GM12878 (cell line): ENCODE data around the gene DUSP22. TPM values are rescaled to one million over a fixed set of nuclear protein-coding genes. Genes with fewer than 3 reads are reported as not detected.

ENCODE experiments used
- ASH2L ChIP-seq: fragments of 300-600, 200-600 bp; sonication (generic); IDR thresholded peaks from 2 replicates; pipeline ENCODE4 v1.6.1; 2017; ENCODE audit warnings: low read depth, mild to moderate bottlenecking, borderline replicate concordance
- ATF7 ChIP-seq: fragments of 450-650 bp; IDR thresholded peaks from 2 replicates; pipeline ENCODE4 v1.6.1; 2016; ENCODE audit warnings: low read depth, mild to moderate bottlenecking
- BCL11A ChIP-seq: IDR thresholded peaks from 2 replicates; pipeline ENCODE4 v1.6.1; 2011; ENCODE audit warnings: low read depth, low read length
- CBFB ChIP-seq: IDR thresholded peaks from 2 replicates; pipeline ENCODE4 v1.6.1; 2016; ENCODE audit warnings: antibody characterized with exemption, low read depth
- CHD1 ChIP-seq: IDR thresholded peaks from 2 replicates; pipeline ENCODE4 v1.6.1; 2012; ENCODE audit warnings: low read depth, low read length, improper control_type of control experiment
- E2F4 ChIP-seq: IDR thresholded peaks from 2 replicates; pipeline ENCODE4 v1.6.1; 2012; ENCODE audit warnings: low read depth, low read length, improper control_type of control experiment
- E4F1 ChIP-seq: fragments of 450-650 bp; IDR thresholded peaks from 2 replicates; pipeline ENCODE4 v1.6.1; 2018; ENCODE audit warnings: borderline replicate concordance, mild to moderate bottlenecking; ENCODE audit not compliant: partially characterized antibody
- EP300 ChIP-seq, 2 experiments: fragments of 150-350 bp in 1 of 2; IDR thresholded peaks; 2 replicates each; pipeline ENCODE4 v1.6.1; 2011 to 2012; ENCODE audit warnings: low read depth in 2 of 2, low read length in 2 of 2, borderline replicate concordance in 1 of 2, improper control_type of control experiment in 1 of 2, inconsistent platforms in 1 of 2; ENCODE audit not compliant: control insufficient read depth in 1 of 2
- FOXM1 ChIP-seq: IDR thresholded peaks from 2 replicates; pipeline ENCODE4 v1.6.1; 2012; ENCODE audit warnings: low read depth, mild to moderate bottlenecking, inconsistent platforms, low read length, moderate library complexity
- GABPA ChIP-seq: IDR thresholded peaks from 2 replicates; pipeline ENCODE4 v1.6.1; 2014; ENCODE audit warnings: antibody characterized with exemption, low read depth, mild to moderate bottlenecking, inconsistent platforms
- HDAC2 ChIP-seq: fragments of 200-600 bp; sonication (generic); IDR thresholded peaks from 2 replicates; pipeline ENCODE4 v1.6.1; 2017
- HDGF ChIP-seq: fragments of 450-650 bp; IDR thresholded peaks from 2 replicates; pipeline ENCODE4 v1.6.1; 2016; ENCODE audit warnings: antibody characterized with exemption
- IKZF2 ChIP-seq, 2 experiments: fragments of 450-650 bp; IDR thresholded peaks; 2 replicates each; pipeline ENCODE4 v1.6.1; 2017; ENCODE audit warnings: mild to moderate bottlenecking in 2 of 2, moderate library complexity in 2 of 2
- JUNB ChIP-seq: IDR thresholded peaks from 2 replicates; pipeline ENCODE4 v1.6.1; 2016; ENCODE audit warnings: antibody characterized with exemption, mild to moderate bottlenecking
- MAX ChIP-seq: IDR thresholded peaks from 2 replicates; pipeline ENCODE4 v1.6.1; 2012; ENCODE audit warnings: low read depth, low read length, improper control_type of control experiment
- MYC ChIP-seq: IDR thresholded peaks from 2 replicates; pipeline ENCODE4 v1.6.1; 2011; ENCODE audit warnings: mild to moderate bottlenecking, low read length, moderate library complexity, inconsistent platforms; ENCODE audit not compliant: insufficient read depth, insufficient replicate concordance, insufficient read length, severe bottlenecking
- PAX5 ChIP-seq: IDR thresholded peaks from 2 replicates; pipeline ENCODE4 v1.6.1; 2011; ENCODE audit warnings: low read depth, low read length, borderline replicate concordance
- RCOR1 ChIP-seq: conservative IDR thresholded peaks from 2 replicates; pipeline ENCODE4 v1.6.1; 2012; ENCODE audit warnings: low read depth, low read length, improper control_type of control experiment
- SIN3A ChIP-seq: IDR thresholded peaks from 2 replicates; pipeline ENCODE4 v1.6.1; 2012; ENCODE audit warnings: low read depth, low read length, improper control_type of control experiment
- SMAD5 ChIP-seq: IDR thresholded peaks from 2 replicates; pipeline ENCODE4 v1.6.1; 2016; ENCODE audit warnings: antibody characterized with exemption, low read depth
- SUPT20H ChIP-seq: IDR thresholded peaks from 2 replicates; pipeline ENCODE4 v1.6.1; 2011; ENCODE audit warnings: low read depth, mild to moderate bottlenecking, low read length, moderate library complexity, borderline replicate concordance; ENCODE audit not compliant: control insufficient read depth
- YBX1 ChIP-seq: fragments of 450-650 bp; IDR thresholded peaks from 2 replicates; pipeline ENCODE4 v1.6.1; 2016; ENCODE audit warnings: antibody characterized with exemption
- ZBTB40 ChIP-seq: fragments of 450-650 bp; IDR thresholded peaks from 2 replicates; pipeline ENCODE4 v1.6.1; 2016; ENCODE audit warnings: mild to moderate bottlenecking, moderate library complexity, borderline replicate concordance
- ZNF207 ChIP-seq: fragments of 450-650 bp; IDR thresholded peaks from 2 replicates; pipeline ENCODE4 v1.6.1; 2014; ENCODE audit warnings: antibody characterized with exemption, mild to moderate bottlenecking, borderline replicate concordance
- polyA plus RNA-seq, 11 experiments: library from polyadenylated mRNA; depleted of rRNA in 4 of 11; unstranded in 6 of 11; stranded (reverse) in 5 of 11; fragments of >200 nt; fragmentation: Nextera tagmentation in 4 of 11; fragmentation: Illumina TruSeq in 1 of 11; extraction: Ambion mirVana in 4 of 11; extraction: Trizol in 1 of 11; gene quantifications; 1 replicate in 1 of 11; 2 replicates in 10 of 11; pipeline versions ENCODE4 v1.2.1 to v1.2.3, GENCODE V29; 2011 to 2016; ENCODE audit warnings: inconsistent platforms in 2 of 11, missing spikeins in 2 of 11, low read depth in 1 of 11
- total RNA-seq, 4 experiments: library from RNA; depleted of rRNA in 3 of 4; stranded (reverse); fragments of >200 nt in 3 of 4; fragmentation: Illumina TruSeq in 1 of 4; extraction: Trizol in 1 of 4; gene quantifications; 2 replicates each; pipeline versions ENCODE4 v1.2.1 to v1.2.3, GENCODE V29; 2013 to 2021

DUSP22 gene
- total and polyA plus RNA-seq, 10 of the 15 experiments (the other 5 are each of a cell fraction or from before 2014, with no cell fraction given) = 78.9 to 156 (median 107) TPM

- no peak for TF ChIP-seq SUPT20H
- TF ChIP-seq YBX1 = no peak
- no peak for TF ChIP-seq ZBTB40
- no peak for TF ChIP-seq IKZF2 (IDR thresholded peaks at IDR 0.05)
- TF ChIP-seq PAX5 = no peak
- peak in 1 of 2 experiments; percentile 42; a peak in 1 of 4 replicates for TF ChIP-seq EP300 (IDR thresholded peaks at IDR 0.05; ENCODE audit: borderline replicate concordance in 1 of 2, control insufficient read depth in 1 of 2, low read depth in 2 of 2, low read length in 2 of 2)
- no peak for TF ChIP-seq HDAC2
- TF ChIP-seq RCOR1 = 0 out of 2 replicates have a peak, but pooled peaks have one; percentile 3
- no peak for TF ChIP-seq MYC
- no peak for TF ChIP-seq CHD1
- TF ChIP-seq GABPA = no peak
- peak; percentile 44; the same call in 1 of the 2 replicates for TF ChIP-seq CBFB
- no peak for TF ChIP-seq E2F4
- TF ChIP-seq SMAD5 = 0 out of 2 replicates have a peak, but pooled peaks have one; percentile 17
- no peak for TF ChIP-seq JUNB
- no peak for TF ChIP-seq MAX
- no peak for TF ChIP-seq ATF7
- no peak for TF ChIP-seq ZNF207
- no peak for TF ChIP-seq BCL11A
- no peak for TF ChIP-seq FOXM1
- 0 out of 2 replicates have a peak, but pooled peaks have one; percentile 16 for TF ChIP-seq SIN3A
- TF ChIP-seq E4F1 = no peak
- TF ChIP-seq ASH2L = no peak
- TF ChIP-seq HDGF = no peak
Observed at GRCh38 chr6:328924-329323, 36.6 kb downstream of the DUSP22 start (continued).
